HG03196 (cell line): ENCODE data around the gene SORCS2.

Experiments used
- ATAC-seq: cut with Tn5 transposase; IDR thresholded peaks from one replicate; pipeline ENCODE4 v1.9.1; 2021; ENCODE audit not compliant: unreplicated experiment

The SORCS2 gene

DNA sequence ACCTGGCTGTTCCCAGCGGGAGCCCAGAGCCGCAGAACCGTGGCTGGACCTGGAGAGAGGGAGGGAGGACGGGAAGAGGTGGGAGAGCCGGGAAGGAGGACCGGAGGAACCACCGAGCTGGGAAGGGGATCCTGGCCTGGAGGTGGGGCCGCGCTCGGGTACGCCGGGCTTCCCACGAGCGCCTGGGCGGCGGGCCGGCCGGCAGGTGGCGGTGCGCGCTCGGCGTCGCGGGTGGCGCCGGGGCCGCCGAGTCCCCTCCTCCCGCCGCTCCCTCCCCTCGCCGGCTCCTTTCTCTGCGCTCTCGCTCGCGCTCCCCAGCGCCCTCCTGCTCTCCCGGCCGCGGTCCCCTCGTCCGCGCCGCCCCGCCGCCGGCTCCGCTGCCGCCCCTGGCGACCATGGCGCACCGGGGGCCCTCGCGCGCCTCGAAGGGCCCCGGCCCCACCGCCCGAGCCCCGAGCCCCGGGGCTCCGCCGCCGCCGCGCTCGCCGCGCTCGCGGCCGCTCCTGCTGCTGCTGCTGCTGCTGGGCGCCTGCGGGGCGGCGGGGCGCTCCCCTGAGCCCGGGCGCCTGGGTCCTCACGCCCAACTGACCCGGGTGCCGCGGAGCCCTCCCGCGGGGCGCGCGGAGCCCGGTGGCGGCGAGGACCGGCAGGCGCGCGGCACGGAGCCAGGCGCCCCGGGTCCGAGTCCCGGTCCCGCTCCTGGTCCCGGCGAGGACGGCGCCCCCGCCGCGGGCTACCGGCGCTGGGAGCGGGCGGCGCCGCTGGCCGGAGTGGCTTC lies at the start of gene SORCS2:
Gene SORCS2 (plus strand): TSS at position 287 of the 778 bp plus-strand sequence.
- ATAC-seq, result no peak

GRCh38 chr4:7144374-7145290 lies 47.7 kb upstream of the SORCS2 start:
- no peak for ATAC-seq

DNA sequence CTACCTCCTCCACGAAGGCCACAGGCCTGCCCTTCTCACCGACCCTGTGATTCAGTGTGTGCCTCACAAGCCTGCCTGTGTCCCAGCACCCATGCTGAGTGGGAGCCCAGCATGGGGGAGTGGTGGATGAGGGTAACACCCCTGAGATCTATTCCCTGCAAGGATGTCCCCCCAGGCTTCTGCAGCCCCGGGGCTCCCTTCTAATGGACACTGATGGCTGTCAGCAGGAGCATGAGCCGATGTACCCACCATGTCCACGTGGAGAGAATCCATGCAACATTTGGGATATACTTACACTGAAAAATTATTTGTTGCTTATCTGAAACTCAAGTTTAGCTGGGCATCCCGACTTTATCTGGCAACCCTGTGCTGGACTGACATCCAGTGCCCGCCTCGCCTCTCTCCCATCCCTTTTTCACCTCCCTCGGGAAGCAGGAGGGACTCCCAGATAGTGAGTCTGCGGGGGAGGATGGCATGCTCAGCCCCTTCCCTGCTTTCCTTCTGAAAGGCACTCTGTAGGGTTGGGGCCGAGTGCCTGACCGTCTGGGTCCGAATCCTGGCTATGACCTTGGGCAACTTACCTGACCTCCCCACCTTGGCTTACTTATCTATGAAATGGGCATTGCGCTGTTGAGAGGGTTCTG lies 46.9 kb upstream of the SORCS2 start:
- ATAC-seq, result no peak

DNA sequence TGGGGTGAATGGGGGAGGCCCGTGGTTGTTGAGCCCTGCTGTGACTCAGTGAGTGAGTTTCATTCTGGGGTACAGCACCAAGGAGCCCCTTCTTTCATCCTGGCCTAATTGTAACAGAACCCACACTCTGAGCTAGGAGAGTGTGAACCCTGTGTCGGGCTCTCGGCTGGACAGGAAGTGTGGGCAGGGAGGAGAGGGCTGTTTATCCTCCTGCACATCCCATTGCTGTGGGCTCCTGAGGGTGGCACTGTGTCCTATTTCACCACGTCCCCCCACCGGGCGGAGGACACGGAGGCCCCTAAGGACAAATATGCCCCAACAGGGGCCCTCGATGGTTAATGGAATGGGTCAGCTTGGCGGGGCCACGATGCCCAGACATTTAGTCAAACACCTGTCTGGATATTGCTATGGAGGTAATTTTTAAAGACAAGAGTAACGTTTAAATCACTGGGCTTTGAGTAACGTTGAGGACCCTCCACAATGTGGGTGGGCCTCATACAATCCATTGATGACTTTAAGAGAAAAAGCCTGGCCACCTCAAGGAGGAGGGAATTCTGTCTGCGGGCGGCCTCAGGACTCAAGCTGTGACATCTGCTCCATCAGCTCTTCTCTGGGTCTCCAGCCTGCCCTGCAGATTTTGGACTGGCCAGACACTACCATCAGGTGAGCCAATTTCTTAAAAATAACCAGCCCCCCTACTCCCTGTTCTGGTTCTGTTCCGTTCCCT lies 46.1 kb upstream of the SORCS2 start:
- no peak for ATAC-seq

GRCh38 chr4:7146786-7147115 lies 45.6 kb upstream of the SORCS2 start:
- no peak for ATAC-seq

DNA sequence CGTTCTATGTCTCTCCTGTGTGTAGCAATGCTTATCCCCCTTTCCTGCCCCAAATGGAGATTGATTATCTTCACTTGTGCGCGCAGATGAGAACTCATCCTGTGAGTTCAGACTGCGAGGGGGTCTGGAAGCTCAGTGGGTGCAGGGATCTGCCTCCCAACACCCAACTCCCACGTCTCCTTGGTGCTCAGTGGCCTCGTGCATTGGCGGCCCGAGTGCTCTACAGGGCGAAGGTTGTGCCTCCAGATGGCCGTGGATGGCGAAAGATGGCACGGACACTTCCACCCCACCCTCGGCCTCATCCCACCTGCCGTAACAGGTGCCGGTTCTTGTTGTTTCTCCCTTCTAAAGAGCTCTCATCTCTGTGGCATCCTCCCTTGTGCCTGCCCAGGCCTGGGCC lies 45.1 kb upstream of the SORCS2 start:
- ATAC-seq, result no peak

DNA sequence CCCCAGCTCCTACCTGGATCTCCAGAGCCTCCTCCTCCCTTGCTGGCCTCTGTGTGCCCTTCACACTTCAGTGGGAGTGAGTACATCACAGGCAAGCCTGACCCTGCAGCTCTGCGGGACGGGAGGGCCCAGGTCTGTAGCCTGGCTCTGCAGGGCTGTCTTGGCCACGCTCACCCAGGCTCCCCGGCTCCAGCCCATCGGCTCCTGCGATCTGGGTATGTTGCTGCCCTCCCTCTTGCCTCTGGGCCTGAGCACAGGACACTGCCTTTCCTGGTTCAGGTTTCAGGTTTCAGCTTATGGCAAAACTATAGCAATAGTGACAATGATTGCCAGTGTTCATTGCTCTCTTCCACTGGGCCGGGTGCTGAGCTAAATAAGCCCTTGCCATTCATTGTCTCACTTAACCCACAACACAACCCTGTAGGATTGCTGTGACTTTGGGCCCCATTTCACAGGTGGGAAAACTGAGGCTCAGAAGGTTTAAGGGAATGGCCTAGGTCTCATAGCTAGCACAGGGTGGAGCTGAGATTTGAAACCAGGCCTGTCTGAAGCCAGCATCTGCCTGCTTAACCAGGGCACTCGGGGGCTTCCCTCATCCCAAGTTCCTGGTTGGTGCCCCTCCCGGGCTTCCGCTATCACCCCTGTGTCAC lies 44.6 kb upstream of the SORCS2 start:
- no peak for ATAC-seq

DNA sequence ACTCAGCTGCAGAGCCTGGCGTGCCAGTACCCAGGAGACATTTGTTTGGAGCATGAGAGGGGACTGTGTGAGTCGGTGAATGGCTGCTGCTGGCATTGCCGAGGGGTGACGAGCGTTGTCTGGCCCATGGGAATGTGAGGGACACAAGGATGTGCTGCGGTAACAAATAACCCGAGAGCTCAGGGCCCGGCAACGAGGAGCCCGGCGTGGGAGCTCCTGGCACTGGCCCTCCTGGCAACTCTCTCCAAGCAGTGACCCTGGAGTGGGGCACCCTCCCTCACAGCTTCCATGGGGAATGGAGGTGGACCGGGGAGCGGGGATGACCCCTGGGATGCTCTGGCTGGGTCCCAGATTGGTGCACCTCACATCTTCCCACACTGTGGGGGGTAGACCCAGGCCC lies 44.0 kb upstream of the SORCS2 start:
- ATAC-seq, result no peak

- no peak for ATAC-seq
Observed at GRCh38 chr4:7150036-7150635, 42.2 kb upstream of the SORCS2 start.

DNA sequence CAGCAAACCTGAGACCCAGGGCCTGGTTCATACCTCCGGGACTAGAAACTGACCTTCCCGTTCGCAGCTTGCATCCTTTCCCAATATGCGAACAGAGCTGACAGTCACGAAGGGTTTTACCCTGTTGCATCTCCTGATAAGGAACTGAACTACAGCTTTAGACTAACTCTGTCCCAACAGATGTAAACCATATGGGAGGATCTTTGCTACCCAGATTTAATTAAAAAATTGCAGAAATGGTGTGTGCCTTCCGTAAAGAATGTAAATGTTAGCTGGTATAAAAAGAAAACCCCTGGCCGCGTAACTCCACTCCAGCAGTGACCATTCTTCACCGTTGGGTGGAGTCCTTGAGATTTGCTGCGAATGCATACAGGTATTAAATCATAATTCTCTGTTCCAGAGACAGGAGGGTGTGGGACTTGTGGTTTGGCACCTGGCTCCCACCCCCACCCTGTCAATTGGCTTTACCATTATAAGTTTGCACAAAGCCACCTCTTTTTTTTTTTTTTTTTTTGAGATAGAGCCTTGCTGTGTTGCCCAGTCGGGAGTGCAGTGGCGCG lies 40.6 kb upstream of the SORCS2 start:
- no peak for ATAC-seq

DNA sequence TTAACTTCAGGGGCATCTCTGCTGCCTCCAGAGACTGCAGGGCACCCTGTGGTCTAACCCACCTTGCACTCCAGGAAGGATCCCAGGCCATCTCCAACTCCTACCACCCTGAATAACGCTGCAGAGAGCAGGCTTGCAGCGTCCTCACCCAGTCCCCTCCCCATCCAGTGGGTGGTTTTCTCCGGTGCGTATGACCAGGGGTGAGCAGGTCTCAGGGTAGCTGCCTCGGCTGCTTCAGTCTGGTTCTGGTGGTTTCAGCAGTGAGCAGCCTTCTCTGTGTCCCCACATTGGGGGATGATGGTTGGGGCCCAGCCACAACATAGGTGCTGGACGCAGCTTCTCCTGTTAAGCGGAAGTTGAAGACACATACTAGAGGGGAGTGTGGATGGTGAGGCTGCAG lies 38.6 kb upstream of the SORCS2 start:
- no peak for ATAC-seq

- no peak for ATAC-seq
Observed at GRCh38 chr4:7154351-7154981, 37.9 kb upstream of the SORCS2 start.

DNA sequence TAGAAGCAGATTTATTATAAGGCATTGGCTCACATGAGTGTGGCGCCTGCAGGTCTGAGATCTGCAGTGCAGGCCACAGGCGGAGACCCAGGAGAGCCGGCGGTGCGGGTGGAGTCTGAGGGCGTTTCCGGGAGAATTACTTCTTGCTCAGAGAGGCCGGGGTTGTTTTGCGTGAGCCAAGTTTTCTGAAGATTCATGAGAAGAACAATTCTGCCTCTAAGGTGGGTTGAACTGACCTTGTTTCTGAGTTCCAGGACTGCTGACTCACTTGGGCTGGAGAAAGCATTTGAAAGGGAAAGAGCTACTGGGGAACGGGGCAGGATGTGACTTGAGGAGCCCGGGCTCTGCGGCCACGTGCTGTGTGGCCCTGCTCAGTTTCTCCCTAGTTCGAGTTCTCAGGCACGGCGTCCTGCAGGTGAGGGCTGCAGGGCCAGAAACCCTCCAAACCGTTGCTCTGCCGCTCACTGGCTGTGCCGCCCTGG lies 36.7 kb upstream of the SORCS2 start:
- no peak for ATAC-seq

- no peak for ATAC-seq
Observed at GRCh38 chr4:7156328-7156727, 36.0 kb upstream of the SORCS2 start.

- ATAC-seq, result no peak
Observed at GRCh38 chr4:7156761-7157488, 35.4 kb upstream of the SORCS2 start.

- ATAC-seq, result no peak
Observed at GRCh38 chr4:7157666-7158065, 34.7 kb upstream of the SORCS2 start.

DNA sequence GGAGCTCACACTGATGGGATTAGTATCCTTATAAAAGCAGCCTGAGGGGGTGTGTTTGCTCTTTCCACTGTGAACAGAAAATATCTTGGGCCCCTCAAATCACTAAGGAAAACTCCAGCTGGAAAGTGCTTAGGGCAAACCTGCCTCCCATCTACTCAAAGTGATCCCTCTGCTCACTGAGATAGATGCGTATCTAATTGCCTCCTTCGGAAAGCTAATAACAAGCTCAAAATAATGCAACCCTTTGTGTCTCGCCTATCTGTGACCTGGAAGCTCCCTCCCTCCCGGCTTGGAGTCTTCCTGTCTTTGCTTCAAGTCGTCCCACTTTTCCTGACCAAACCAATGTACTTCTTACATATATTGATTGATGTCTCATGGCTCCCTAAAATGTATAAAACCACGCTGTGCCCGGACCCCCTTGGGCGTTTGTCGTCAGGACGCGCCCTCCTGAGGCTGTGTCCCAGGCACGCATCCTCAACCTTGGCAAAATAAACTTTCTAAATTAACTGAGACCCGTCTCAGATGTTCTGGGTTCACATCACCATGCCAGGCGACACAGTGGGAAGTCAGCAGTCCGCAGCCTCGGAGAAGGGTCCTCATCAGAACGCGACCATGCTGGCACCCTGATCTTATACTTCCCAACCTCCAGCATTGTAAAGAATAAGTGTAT lies 34.1 kb upstream of the SORCS2 start:
- ATAC-seq, result no peak

DNA sequence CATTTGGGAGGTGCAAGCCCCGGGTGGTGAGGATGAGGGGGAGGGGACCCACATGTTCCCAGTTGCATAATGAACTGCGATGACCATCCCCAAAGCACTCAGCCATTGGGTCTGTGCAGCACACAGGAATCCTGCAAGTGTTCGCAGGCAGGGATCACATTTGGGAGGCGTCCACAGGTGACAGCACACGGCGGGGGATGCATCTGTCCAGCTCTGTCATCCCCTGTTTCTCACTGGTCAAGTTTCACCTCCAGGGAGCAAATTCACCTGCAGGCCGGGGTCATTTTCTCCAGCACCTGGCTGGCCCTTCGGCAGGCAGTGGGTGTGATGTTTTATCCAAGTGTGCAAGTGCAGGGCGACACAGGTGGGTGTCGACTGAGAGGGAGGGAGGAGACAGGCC lies 33.3 kb upstream of the SORCS2 start:
- ATAC-seq, result no peak
